ENCODE measurements around the gene TAS2R30.

TAS2R30 gene

GRCh38 chr12:11092128-11092527 lies 42.3 kb downstream of the TAS2R30 start, which contains the start of gene TAS2R43:
TSS of gene TAS2R43 (minus strand) at chr12:11092313. CDS start at chr12:11092229, 84 bp downstream.
- H3K27ac ChIP-seq: no peak within 1 kb of the TSS
- TF ChIP-seq CTCF (IDR thresholded peaks at IDR 0.05): no peak
- TF ChIP-seq ZFX (IDR thresholded peaks at IDR 0.05; ENCODE audit: borderline replicate concordance): no peak

- H3K27ac ChIP-seq: no peak overlapping the region
- TF ChIP-seq CTCF (IDR thresholded peaks at IDR 0.05): no peak
- no peak for TF ChIP-seq ZFX (IDR thresholded peaks at IDR 0.05; ENCODE audit: borderline replicate concordance)
These were observed 45.2 kb downstream of the TAS2R30 start for GRCh38 chr12:11089246-11089645.

- no peak for TF ChIP-seq ZFX (IDR thresholded peaks at IDR 0.05; ENCODE audit: borderline replicate concordance)
- no peak for TF ChIP-seq CTCF (IDR thresholded peaks at IDR 0.05)
- H3K27ac ChIP-seq: no peak overlapping the region
These were observed 49.0 kb downstream of the TAS2R30 start for GRCh38 chr12:11085419-11085818.

All from 22Rv1 (cell line).